GM18498 (cell line): ENCODE data around the gene ETV1.

Experiments used
- ATAC-seq: cut with Tn5 transposase; IDR thresholded peaks from one replicate; pipeline ENCODE4 v1.9.1; 2021; ENCODE audit warnings: mild to moderate bottlenecking, moderate library complexity; ENCODE audit not compliant: unreplicated experiment

The ETV1 gene

GRCh38 chr7:13989126-13989948, at the start of gene ETV1:
ETV1 (minus strand) TSS chr7:13989666; CDS start chr7:13989052, 614 bp downstream.
- ATAC-seq = no peak

DNA sequence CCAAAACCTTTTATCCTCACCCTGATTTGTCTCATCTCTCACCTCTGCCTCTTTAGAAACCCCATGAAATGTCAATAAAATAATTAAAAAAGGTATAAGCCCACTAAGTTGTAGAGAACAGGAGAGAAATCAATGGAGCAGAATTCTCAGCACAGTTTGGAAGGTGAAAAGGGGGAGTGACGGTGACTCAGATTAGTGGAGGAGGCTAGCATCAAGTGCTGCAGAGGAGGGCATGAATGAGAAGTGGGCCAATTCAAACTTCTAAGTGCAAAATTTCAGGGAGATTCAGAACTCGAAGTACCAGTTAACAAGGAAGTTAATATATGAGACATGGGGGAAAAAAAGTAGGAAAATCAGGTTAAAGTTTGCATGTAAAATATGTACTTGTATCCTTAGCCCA, 34.9 kb upstream of the ETV1 start:
- ATAC-seq = no peak

DNA sequence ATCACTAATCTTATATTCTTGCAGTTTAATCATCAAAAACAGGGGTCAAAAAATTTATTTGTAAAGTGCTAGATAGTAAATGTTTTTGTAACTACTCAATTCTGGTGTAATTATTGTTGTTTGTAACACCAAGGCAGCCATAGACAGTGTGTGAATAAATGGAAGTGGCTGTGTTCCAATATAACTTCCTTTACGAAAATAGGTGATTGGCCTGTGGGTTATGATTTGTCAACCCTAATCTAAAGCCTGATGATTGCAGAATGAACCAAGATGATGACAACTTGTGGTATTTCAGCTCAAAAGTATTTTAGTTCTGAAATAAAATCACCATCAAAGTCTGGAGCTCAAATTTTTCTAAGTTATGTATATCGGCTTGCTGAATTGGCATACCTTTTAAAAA, 34.4 kb upstream of the ETV1 start:
- ATAC-seq = no peak

DNA sequence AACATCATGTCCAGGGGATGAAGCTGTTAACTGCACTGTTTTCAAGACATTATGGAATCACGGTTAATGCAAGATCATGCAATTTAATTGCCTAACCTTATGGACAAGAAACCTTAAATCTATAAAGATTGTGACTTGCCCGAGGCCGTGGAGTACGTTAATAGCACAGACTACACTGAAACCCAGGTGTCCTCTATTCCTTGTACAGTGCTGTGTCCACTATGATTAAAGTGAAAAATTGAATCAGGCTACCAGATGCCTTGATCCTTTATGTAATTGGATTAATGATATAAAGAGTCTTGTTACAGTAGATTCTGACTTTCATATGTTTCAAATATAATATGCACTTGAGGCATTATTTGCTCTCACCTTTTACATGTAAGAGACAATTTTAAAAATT, 33.9 kb upstream of the ETV1 start:
- ATAC-seq = no peak

DNA sequence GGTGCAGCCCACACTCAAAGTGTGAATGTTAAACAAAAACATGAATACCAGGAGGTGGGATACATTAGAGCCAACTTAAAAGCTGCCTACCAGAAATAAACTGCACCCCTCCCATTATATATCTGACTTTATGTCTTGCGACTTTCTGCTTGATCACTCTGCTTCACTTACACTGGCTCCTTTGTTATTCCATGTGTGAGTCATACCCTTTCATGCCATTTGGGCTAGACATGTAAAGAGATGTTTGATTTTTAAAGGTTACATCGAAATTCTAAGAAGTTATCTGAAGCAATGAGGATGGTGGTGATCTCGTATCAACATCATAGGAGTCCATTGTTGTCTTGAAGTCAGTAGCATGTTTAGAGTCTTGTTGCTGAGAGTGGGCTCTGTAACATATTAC, 31.6 kb upstream of the ETV1 start:
- no peak for ATAC-seq

GRCh38 chr7:14020339-14020900, 31.0 kb upstream of the ETV1 start:
- ATAC-seq = no peak

DNA sequence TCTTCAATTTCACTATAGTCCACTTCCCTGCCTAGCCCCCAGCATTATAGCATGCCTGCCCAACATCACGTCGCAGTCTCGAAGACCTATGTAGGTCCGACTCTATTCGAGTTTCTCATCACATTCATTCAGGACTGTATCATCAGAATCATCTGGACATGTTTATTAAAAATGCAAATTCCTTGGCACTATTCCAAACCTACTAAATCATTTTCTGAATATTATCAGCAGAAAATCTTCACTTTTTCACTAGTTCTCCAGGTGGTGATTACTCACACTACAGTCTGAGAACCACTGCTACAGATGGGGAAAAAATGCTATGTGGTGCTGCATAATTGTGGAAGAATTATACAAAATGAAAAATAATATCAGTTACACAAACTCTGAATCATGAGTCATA, 29.3 kb upstream of the ETV1 start:
- no peak for ATAC-seq

- no peak for ATAC-seq
These were observed 27.5 kb upstream of the ETV1 start for GRCh38 chr7:14016950-14017349.

DNA sequence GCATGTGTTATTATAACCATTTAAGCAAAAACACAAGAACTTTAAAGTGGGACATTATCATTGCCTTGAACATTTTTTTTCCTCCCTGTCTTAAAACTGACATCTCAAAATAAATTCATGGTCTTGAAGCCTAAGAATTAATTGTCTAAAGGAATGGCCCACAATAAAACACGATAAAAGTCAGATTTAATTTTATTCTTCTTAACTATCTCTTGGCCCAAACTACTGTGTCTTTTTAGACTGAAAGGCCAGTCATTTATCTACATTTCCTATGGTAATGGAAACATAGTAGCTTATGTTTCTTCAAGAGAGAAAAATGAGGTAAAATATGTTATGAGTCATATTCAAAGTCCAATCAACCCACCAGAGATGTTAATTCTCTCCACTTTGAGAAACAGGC, 24.4 kb upstream of the ETV1 start:
- no peak for ATAC-seq

DNA sequence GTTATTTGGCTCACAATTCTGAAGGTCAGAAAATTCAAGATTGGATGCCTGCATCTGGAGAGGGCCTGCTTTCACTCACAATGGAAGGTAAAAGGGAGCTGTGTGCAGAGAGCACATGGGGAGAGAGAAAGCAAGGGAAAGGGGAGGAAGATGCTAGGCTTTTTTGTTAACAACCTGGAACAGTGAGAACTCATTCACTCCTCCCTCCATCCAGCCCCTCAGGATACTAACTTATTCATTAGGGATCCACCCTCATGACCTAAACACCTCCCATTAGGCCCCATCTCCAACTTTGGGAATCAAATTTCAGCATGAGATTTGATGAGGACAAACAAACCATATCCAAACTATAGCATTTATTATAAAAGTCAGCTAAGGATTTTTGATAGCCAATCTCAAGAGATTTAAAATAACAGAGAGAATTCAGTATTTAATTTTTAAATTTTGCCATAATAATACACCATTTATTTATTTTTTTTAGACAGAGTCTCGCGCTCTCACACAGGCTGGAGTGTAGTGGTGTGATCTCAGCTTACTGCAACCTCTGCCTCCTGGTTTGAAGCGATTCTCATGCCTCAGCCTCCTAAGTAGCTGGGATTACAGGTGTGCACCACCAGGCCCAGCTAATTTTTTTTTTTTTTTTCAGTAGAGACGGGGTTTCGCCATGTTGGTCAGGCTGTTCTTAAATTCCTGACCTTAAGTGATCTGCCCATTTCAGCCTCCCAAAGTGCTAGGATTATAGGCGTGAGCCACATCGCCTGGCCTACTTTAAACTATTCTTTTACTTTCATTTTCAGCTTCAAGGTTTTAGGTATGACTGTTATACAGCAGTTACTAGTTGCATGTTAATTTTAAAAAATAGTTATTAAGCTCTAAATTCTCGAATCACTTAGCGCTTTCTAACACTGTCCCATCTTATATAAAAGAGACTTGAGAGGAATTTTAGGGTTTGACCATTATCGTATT, 20.3 kb upstream of the ETV1 start:
- ATAC-seq = no peak

DNA sequence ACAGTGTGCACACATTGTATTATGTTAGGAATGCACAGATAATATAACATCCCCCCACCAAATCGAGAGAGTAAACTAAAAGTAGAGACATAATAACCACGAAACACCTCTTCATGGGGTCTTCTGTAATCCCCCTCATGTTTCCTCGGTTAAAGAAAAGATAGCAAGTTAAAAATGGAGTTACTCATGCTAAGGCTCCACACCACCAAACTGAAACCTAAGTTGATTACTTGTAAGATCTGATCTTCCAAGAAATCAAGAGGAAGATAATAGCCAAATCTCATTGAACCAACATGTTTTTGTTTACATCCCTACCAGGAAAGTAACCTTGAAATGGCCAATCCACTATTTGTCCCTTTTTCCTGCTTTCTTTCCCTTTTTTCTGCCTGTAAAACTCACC, 11.7 kb upstream of the ETV1 start:
- ATAC-seq = no peak

- ATAC-seq = no peak
These were observed 10.8 kb upstream of the ETV1 start for GRCh38 chr7:14000247-14000646.

- ATAC-seq = no peak
These were observed 9.4 kb upstream of the ETV1 start for GRCh38 chr7:13998866-13999265.

DNA sequence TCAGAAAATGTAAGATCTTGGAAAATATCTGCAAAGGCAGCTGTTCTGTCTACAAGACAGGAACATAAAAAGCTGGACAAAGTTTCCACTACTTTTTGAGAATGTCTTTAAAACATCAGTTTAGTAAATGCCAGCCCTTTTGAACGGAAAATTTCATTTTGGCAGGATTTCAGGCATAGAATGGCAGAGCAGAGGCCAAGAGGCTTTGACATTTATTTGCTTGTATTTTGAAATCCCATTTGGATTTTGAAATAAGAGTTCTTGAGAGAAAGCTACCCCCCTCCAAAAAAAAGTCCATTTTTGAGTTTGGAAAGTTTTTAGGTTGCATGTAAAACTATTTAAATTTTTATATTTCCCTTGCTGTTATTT, 3.1 kb upstream of the ETV1 start:
- no peak for ATAC-seq

GRCh38 chr7:13991791-13992595, 2.5 kb upstream of the ETV1 start:
- ATAC-seq = no peak

DNA sequence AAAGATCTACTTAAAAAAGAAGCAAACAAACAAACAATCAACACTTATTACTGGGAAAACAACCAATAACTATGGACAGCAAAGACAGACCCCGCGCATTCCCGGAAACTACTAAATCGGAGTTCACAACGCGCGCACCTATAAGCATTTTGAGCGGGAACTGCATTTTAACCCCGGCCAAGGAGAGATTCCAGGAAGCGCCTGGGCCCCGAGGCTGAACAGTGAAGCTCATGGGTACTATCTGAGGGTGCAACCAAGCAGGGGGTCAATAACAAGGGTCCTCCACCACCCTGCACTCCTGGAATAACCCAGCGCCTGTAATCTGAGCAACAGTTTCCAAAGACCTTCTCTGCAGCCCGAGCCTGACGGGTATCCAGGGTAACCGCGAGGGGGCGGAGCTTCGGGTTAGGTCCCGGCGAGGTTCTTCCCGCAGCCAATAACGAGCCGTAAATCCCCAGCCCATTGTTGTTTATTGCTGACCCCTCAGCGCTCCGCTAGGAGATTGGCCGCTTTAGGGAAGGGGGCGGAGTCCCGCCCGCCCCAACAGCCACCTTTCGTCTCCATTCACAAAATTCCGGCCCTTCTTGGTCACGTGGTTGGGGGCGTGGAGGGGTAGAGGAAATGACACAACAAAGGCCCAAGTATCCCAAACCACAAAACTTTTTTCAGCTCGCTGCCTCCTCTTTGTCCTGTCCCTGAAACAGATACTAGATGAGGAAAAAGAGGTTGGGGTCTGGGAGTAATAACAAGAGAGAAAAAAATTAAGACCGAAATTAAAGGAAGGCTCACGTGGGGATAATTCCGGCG, 1.7 kb upstream of the ETV1 start:
- peak; percentile 78 for ATAC-seq

- peak; percentile 64 for ATAC-seq
These were observed 985 bp upstream of the ETV1 start for GRCh38 chr7:13990319-13990983.

DNA sequence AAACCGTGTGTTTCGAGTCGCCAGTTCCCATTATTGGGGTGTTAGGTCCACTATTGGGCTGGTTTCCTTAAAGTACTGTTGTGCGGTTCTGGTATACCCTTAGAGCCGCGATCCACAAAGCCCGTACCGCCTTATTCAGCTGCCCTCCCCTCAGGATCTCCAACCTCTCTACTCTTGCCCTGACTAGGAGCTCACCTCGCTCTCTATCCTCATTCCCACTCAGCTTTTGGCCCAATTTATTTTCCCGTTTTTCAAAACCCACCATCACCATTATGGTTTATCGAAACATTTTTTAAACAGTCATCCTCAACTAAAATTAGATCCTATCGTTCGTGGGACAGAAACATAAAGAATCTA, 461 bp upstream of the ETV1 start:
- ATAC-seq = no peak

GRCh38 chr7:13988731-13989125, 738 bp downstream of the ETV1 start:
- no peak for ATAC-seq

- no peak for ATAC-seq
These were observed 1.4 kb downstream of the ETV1 start for GRCh38 chr7:13988065-13988464.
